Stimulated activated CD8-positive, alpha-beta memory T cell treated with anti-CD3 and anti-CD28 coated beads, Interleukin-12 subunit alpha, Interleukin-12 subunit beta, amount 100 ng/mL, for 4 hours (primary cell): ENCODE data around the gene CPEB3.
"Not testable (repeated sequence)": the region's sequence is repeated elsewhere in the genome, so short reads cannot be mapped to it uniquely, and the experiment has no call there.

Experiments
- DNase-seq: peaks from one replicate; pipeline ENCODE4 v3.0.0-alpha.2; 2020; ENCODE audit warnings: low read depth

The CPEB3 gene

DNA sequence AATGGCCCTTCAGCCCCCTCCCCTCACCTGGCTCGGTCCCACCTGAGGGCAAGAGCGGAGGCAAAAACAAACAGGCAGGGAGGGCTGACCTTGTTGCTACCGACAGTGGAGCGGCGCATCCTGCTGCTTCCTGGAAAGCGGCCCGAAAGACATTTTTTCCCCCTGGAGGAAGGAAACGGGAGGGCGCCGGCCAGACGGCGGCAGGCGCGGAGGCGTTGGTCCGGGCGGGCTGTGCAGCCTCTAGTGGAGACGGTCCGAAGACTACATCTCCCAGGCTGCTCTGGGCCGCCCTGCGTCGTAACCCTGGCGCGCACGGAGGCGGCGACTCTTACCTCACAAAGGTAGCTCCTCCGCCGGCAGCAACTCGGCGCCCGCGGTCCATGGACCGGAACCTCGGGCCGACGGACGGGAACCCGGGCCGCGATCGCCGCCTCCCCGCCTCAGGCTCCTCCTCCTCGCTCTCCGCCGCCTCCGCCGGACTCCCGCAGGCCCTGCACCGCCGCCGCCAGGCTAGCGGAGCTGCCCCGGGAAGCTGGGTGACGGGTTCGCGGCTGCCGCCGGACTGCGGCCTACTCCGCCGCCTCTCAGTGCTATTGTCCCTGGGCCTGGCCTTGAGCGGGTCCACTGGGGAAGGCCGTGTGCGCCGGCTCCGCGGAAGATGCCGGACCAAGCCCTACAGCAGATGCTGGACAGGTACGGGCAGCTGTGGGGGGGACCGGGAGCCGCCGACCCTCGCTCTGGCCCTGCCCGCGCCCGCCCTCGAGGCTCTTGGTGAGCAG lies at the start of gene CPEB3, which contains the start of gene MARCHF5:
CPEB3 (minus strand) TSS at position 242 of the 779 bp plus-strand sequence. CDS start 50,728 bp downstream, outside the sequence.
MARCHF5 (plus strand) TSS at position 331 of the 779 bp plus-strand sequence; CDS start at position 659, 328 bp downstream.
- DNase-seq: peak; percentile 80

DNA sequence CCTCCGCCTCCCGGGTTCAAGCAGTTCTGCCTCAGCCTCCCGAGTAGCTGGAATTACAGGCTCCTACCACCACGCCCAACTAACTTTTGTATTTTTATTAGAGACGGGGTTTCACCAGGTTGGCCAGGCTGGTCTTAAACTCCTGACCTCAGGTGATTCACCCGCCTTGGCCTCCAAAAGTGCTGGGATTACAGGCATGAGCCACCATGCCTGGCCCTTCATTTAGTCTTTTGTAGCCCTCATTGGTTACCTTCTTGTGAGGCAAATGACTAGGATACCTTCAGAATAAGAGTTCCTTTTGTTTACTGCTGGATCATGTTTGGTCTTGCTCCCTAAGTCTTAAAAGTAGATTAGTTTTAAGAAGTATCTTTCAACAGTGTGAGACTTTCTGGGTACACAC lies 39.0 kb upstream of the CPEB3 start:
- DNase-seq: not testable (repeated sequence)

- DNase-seq: no peak
These were observed 38.1 kb upstream of the CPEB3 start for GRCh38 chr10:92328993-92329392.

GRCh38 chr10:92327445-92328433 lies 36.9 kb upstream of the CPEB3 start:
- DNase-seq: no peak

DNA sequence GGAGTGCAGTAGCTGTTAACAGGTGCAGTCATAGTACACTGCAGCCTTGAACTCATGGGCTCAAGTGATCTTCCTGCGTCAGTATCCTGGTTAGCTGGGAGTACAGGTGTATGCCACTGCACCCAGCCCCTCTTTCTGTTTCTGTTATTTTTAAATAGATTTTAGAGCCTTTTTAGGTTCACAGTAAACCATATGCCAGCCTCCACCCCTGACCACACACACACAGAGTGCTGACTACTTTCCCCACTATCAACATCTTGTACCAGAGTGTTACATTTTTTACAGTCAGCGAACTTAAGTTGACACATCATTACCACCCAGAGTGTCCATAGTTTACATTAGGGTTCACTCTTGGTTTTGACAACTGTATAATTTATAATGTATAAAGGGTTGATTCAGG lies 32.2 kb upstream of the CPEB3 start:
- DNase-seq: no peak

- DNase-seq: no peak
These were observed 25.7 kb upstream of the CPEB3 start for GRCh38 chr10:92316610-92317009.

DNA sequence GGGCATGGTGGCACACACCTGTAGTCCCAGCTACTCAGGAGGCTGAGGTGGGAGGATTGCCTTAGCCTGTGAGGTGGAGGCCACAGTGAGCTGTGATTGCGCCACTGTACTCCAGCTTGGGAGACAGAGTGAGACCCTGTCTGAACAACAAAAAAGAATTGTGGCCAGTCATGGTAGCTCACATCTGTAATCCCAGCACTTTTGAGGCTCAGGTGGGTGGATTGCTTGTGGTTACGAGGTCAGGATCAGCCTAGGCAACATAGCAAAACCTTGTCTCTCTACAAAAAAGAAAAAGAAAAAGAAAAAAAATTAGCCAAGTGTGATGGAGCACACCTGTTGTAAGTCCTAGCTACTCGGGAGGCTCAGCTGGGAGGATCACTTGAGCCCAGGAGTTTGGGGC lies 22.9 kb upstream of the CPEB3 start:
- no peak for DNase-seq

GRCh38 chr10:92309272-92309671 lies 18.4 kb upstream of the CPEB3 start:
- DNase-seq: no peak

GRCh38 chr10:92305133-92306072 lies 14.5 kb upstream of the CPEB3 start:
- no peak for DNase-seq

GRCh38 chr10:92304061-92304460 lies 13.2 kb upstream of the CPEB3 start:
- DNase-seq: no peak

DNA sequence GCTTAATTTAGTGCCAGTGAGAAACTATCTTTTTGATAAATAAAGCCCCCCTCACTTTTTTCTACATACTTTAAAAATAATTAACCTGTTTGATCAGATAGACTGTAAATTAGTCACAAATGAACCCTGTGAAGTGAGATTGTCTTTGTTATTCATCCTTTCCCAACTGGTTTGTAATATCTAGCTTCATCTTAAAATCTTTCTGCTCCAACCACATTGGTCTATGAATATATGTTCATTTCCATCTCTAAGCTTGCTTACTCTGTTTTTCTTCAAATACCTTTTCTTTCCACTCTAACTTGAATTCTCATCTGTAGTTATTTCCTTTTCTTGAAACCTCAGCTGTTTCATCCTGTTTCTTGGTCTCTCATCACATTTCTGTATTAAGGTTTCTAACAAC lies 12.2 kb upstream of the CPEB3 start:
- DNase-seq: no peak

GRCh38 chr10:92298487-92298886 lies 7.6 kb upstream of the CPEB3 start:
- no peak for DNase-seq

DNA sequence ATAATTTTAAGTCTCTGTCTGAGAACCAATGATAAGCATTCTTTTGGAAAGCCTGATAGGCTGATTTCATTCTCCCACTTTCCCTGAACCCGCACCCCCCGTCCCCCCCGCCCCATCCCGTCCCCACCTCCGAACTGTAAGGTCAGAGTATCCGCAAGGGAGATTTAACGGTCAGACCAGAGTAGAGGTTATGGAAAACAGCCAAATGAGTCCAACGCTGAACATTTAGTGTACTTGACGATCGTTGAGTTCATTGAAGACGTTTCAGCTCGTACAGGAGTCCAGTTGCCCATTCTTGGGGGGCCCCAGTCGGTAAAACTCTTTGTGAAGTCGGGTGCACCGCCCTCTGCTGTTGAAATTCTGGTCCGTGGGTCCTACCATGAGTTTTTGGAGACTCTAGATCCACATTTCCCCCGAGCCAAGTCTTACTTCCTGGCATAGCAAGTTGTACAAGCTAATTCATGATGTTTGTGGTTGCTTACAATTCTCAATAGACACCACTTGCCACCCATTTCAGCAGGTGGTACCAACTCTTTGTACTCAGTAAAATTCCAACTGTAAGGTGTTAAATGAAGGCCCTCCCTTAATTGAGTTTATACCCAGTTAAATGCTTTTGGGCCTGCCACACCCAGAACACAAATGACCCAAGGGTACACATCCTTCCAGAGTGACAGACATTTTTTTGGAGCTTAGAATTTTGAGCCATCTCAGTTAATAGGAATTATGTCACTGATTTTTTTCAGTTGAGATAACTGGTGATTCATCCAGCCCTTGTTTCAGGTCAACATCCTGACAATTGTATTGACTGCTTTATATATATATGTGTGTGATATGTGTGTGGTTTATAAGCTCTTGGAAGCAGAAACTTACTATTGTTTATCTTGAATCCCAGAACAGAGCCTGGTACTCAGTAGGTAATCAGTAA lies 1.3 kb upstream of the CPEB3 start:
- no peak for DNase-seq

DNA sequence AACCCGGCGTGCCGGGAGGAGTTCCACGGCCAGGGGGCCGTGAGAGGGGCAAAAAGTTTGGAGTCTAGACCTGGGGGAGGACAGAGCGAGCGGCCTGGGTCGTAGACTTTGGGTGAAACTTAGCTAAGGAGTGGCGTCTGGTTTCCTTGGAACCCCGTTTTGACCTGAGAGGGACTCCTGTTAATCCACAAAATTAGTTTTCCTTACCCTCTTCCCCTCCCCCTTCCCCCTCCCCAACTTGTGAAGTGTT lies 663 bp upstream of the CPEB3 start:
- DNase-seq: no peak

DNA sequence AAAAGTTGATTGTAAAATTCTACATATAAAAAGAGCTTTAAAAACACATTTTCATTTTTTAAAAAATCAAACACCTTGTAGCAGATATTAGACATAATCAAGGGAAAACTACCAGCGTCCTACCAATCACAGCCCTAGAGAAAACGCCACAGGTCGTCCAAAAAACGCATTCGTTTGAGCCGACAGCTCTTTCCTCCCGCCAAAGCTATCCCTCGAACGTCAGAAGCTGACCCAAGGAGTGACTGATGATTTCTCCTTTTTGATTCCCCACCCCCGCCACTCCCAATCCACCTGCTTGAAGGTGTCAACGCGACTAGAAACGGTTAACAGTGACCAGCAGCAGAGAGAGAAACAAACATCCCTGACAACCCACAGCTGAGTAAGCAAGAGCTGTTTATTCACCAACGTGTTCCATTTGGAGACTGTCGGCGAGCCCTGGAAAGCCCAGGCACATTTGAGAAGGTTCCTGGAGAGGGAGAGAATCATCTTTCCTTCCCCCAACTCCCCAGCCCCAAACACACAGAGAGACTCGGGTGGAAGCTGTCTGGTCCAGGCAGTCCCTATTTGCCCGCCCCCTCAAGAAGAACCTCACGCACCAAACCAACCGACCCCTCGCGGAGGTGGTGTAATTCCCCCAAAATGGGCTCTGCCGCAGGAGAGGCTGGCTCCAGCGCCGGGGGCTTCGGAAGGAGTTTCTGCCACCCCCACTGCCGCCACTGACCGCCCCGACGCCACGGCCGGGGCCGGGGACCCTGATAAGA lies 622 bp downstream of the CPEB3 start:
- peak; percentile 19 for DNase-seq

DNA sequence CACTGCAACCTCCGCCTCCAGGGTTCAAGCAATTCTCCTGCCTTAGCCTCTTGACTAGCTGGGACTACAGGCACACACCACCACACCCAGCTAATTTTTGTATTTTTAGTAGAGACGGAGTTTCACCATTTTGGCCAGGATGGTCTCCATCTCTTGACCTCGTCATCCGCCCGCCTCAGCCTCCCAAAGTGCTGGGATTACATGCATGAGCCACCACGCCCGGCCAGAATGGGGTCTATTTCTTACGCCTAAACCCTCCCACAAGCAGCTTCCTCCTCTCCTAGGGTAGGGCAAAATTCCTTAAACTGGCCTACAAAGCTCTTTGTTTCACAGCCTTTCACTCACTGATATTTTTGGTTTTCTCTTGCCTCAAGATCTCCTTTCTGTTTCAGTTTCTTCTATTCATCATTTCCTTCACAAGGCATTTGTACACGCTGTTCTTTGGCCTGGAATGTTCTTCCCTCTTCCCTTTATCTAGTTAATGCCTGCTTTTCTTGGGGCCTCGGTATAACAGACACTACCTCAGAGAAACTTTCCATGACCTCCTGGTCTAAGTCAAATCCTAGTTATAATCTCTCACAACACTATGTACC lies 6.7 kb downstream of the CPEB3 start:
- no peak for DNase-seq

DNA sequence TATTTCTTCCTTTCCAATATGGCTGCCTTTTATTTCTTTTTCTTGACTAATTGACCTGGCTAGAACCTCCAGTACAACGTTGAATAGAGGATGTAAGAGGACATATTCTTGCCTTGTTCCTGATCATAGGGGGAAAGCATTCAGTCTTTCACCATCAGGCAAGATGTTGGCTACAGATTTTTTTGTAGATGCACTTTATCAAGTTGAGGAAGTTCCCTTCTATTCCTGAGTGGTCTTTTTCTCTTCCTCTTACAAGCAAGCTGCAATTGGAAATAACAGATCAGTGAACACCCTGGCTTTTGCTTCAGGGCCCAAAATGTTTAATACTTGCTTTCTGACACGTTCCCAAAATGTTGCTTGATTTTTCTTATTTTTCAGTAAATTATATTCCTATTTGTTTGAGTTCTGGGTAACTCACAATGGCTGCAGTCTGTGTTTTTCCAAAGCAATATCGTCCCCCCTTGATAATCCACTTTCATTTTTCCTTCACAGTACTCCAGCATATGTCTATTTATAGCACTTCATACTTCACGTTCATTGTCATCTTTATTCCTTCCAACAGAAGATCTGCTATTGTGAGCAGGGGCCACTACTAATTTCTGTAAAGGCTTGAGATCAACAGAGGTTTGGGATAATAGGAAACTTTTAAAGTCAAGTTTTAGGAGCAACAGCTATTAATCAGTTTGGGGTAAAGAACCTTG lies 11.7 kb downstream of the CPEB3 start:
- DNase-seq: no peak

DNA sequence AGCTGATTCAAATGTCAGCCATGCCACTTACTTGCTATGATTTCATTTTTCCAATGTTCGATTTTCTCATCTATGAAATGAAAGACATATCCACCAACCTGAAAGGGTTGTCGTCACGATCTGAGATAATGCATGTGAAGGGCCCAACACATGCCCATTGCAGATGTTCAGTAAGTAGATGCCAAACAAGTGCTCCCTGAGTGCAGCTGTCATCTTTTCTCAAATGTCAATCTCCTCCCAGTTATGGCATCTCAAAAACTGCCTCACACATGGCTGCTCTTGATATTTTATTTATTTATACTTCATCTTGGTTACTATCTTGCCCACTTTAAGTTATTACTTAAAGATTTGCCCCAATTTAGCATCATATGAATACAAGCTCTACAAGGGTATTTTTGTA lies 16.8 kb downstream of the CPEB3 start:
- no peak for DNase-seq

- no peak for DNase-seq
These were observed 22.1 kb downstream of the CPEB3 start for GRCh38 chr10:92268748-92269147.
